ENCODE data around the gene KHDC1. TPM values are rescaled to one million over a fixed set of nuclear protein-coding genes. Genes with fewer than 3 reads are reported as not detected.

Gene KHDC1
- total RNA-seq, 1 experiment from 2014 or later: 7.7 TPM

GRCh38 chr6:73227606-73228255, 35.3 kb downstream of the KHDC1 start:
- Mint-ChIP-seq H3K36me3 (ENCODE audit: insufficient read depth in 1 of 3, low read depth in 3 of 3) (peaks cover 2 to 5% (median 3%) of the 10 kb centered on the region in 3 experiments; a peak in 3 of 7 replicates), H3K27me3 (ENCODE audit: low read depth) (no peaks in the 10 kb centered on the region)

More at GRCh38 chr6:73227606-73228255, 35.3 kb downstream of the KHDC1 start:
- no peak for DNase-seq
- H3K23me2 ChIP-seq (ENCODE audit: insufficient read length, low read depth, low read length, poor library complexity, severe bottlenecking): no peaks in the 10 kb centered on the region
- no peaks in the 10 kb centered on the region for H3K4me1 ChIP-seq (ENCODE audit: insufficient read depth, low read length)
- H3K56ac ChIP-seq (ENCODE audit: insufficient read length, low read depth, low read length): no peak overlapping the region
- H2BK12ac ChIP-seq (ENCODE audit: insufficient read length, low read depth, low read length): no peak overlapping the region
- H2BK20ac ChIP-seq (ENCODE audit: low read depth, low read length, poor library complexity, severe bottlenecking): no peak overlapping the region
- no peak overlapping the region for H3K23ac ChIP-seq (ENCODE audit: insufficient read length, low read depth, low read length)
- no peaks in the 10 kb centered on the region for H3K9me3 ChIP-seq (ENCODE audit: control insufficient read depth, low read depth, low read length)
- no peak overlapping the region for H2BK120ac ChIP-seq (ENCODE audit: low read depth, low read length, poor library complexity, severe bottlenecking)
- no peak for TF ChIP-seq CTCF (conservative IDR thresholded peaks at IDR 0.05)
- no peak overlapping the region for H2BK5ac ChIP-seq (ENCODE audit: insufficient read length, low read length)
- H2AK5ac ChIP-seq (ENCODE audit: insufficient read length, low read length): no peak overlapping the region
- H3K18ac ChIP-seq (ENCODE audit: insufficient read length, low read depth, low read length): no peak overlapping the region
- H4K8ac ChIP-seq (replicated peaks; ENCODE audit: insufficient read length, low read depth, low read length): no peak overlapping the region
- no peak overlapping the region for H2BK15ac ChIP-seq (ENCODE audit: low read depth, low read length)
- WGBS (ENCODE audit: extremely low coverage, insufficient read length, low lambda C conversion rate): no CpG with 5 or more reads among the region's 3 CpGs
- H4K20me1 ChIP-seq (ENCODE audit: control insufficient read depth, insufficient read depth, insufficient read length): no peaks in the 10 kb centered on the region
- no peak overlapping the region for H4K5ac ChIP-seq (ENCODE audit: insufficient read length, low read depth, low read length)
- Mint-ChIP-seq H3K9me3 (peaks cover 0 to 3% of the 10 kb centered on the region in 2 experiments; a peak in 2 of 5 replicates), H3K27ac (no peak overlapping the region), H3K4me3 (no peak overlapping the region), H3K4me1 (peaks cover 0 to 5% of the 10 kb centered on the region in 2 experiments; a peak in 2 of 4 replicates)
- no peak overlapping the region for H3T11ph ChIP-seq (ENCODE audit: low read length)
- no peaks in the 10 kb centered on the region for H3K79me2 ChIP-seq (ENCODE audit: insufficient read depth, low read length)
- no peak overlapping the region for H3K4me2 ChIP-seq (ENCODE audit: insufficient read depth, insufficient read length, low read length)
- no peak overlapping the region for H3K9ac ChIP-seq (ENCODE audit: extremely low read depth, insufficient read length, low read length)
- H3K79me1 ChIP-seq (ENCODE audit: insufficient read depth, low read depth, low read length, poor library complexity, severe bottlenecking): no peaks in the 10 kb centered on the region
- no peak overlapping the region for H3K14ac ChIP-seq (ENCODE audit: insufficient read depth, low read length)
- H3K27me3 ChIP-seq (ENCODE audit: insufficient read depth, low read length): no peaks in the 10 kb centered on the region
- H3K4ac ChIP-seq (ENCODE audit: low read depth, low read length): no peak overlapping the region
- H3K27ac ChIP-seq (ENCODE audit: insufficient read length, low read depth, low read length): no peak overlapping the region
- H4K91ac ChIP-seq (ENCODE audit: insufficient read length, low read depth, low read length): no peak overlapping the region
- H2AFZ ChIP-seq (ENCODE audit: low read length): no peak overlapping the region
